NCI-H187 (cell line): ENCODE measurements around the gene WDR64.
"Not testable (repeated sequence)": the region's sequence is repeated elsewhere in the genome, so short reads cannot be mapped to it uniquely, and the experiment has no call there.

Source experiments
- DNase-seq, 2 experiments: peaks; one replicate each; lab custom pipeline; 2025; lab: John Stamatoyannopoulos, UW

The WDR64 gene

GRCh38 chr1:241658081-241658793 lies 6.2 kb downstream of the WDR64 start:
- DNase-seq: no peak

GRCh38 chr1:241659016-241659415 lies 6.9 kb downstream of the WDR64 start:
- DNase-seq: not testable (repeated sequence)

GRCh38 chr1:241660424-241660972 lies 8.4 kb downstream of the WDR64 start:
- DNase-seq: no peak

- DNase-seq: no peak
These were observed 14.3 kb downstream of the WDR64 start for GRCh38 chr1:241666419-241666818.

- DNase-seq: no peak
These were observed 20.2 kb downstream of the WDR64 start for GRCh38 chr1:241672301-241672700.

GRCh38 chr1:241674805-241675384 lies 22.8 kb downstream of the WDR64 start:
- DNase-seq: no peak

GRCh38 chr1:241675983-241676382 lies 23.9 kb downstream of the WDR64 start:
- no peak for DNase-seq

GRCh38 chr1:241677201-241677600 lies 25.1 kb downstream of the WDR64 start:
- DNase-seq: no peak

GRCh38 chr1:241678536-241678935 lies 26.5 kb downstream of the WDR64 start:
- DNase-seq: no peak

GRCh38 chr1:241679404-241679803 lies 27.3 kb downstream of the WDR64 start:
- no peak for DNase-seq

- no peak for DNase-seq
These were observed 27.9 kb downstream of the WDR64 start for GRCh38 chr1:241679961-241680360.

- DNase-seq: not testable (repeated sequence)
These were observed 29.9 kb downstream of the WDR64 start for GRCh38 chr1:241681861-241682448.

- DNase-seq: no peak
These were observed 30.8 kb downstream of the WDR64 start for GRCh38 chr1:241682921-241683320.

- DNase-seq: no peak
These were observed 32.0 kb downstream of the WDR64 start for GRCh38 chr1:241684108-241684507.

- no peak for DNase-seq
These were observed 36.9 kb downstream of the WDR64 start for GRCh38 chr1:241688940-241689368.

- no peak for DNase-seq
These were observed 43.4 kb downstream of the WDR64 start for GRCh38 chr1:241695246-241696171.

- no peak for DNase-seq
These were observed 44.2 kb downstream of the WDR64 start for GRCh38 chr1:241696172-241696814.

GRCh38 chr1:241696815-241697639 lies 44.9 kb downstream of the WDR64 start:
- DNase-seq: no peak

GRCh38 chr1:241697640-241698018 lies 45.5 kb downstream of the WDR64 start:
- DNase-seq: no peak

GRCh38 chr1:241698177-241698576 lies 46.1 kb downstream of the WDR64 start:
- DNase-seq: no peak
